Thoracic aorta (tissue), 2 donors: ENCODE results near the gene TENM3. TPM values are rescaled to one million over a fixed set of nuclear protein-coding genes. Genes with fewer than 3 reads are reported as not detected.

Experiments
- ATAC-seq: fragments of 150-250 bp; one replicate; pipeline ENCODE4 v1.8.0; 2017; ENCODE audit warnings: low read depth; ENCODE audit not compliant: insufficient number of reproducible peaks, low FRiP score
- DNase-seq: peaks from one replicate; pipeline ENCODE4 v3.0.0-alpha.2; 2020; ENCODE audit warnings: low spot score
- H3K27ac ChIP-seq, 2 donors: fragments of 200-600 bp; sonication (generic); 1 replicate in 1 of 2; 2 replicates in 1 of 2; pipeline ENCODE4 v1.5.1; 2016; ENCODE audit warnings: mild to moderate bottlenecking in 2 of 2, moderate library complexity in 2 of 2
- H3K27me3 ChIP-seq: fragments of 200-600 bp; sonication (generic); replicated peaks from 2 replicates; pipeline ENCODE4 v1.6.0; 2016; ENCODE audit warnings: mild to moderate bottlenecking; ENCODE audit not compliant: insufficient read depth
- H3K36me3 ChIP-seq: fragments of 200-600 bp; sonication (generic); one replicate; pipeline ENCODE4 v1.5.1; 2016
- H3K4me1 ChIP-seq, 2 donors: fragments of 200-600 bp; sonication (generic); 1 replicate in 1 of 2; 2 replicates in 1 of 2; pipeline versions ENCODE4 v1.5.1 to v1.6.0; 2016; ENCODE audit warnings: low read depth in 2 of 2, mild to moderate bottlenecking in 1 of 2; ENCODE audit not compliant: control insufficient read depth in 1 of 2
- H3K4me3 ChIP-seq: fragments of 200-600 bp; sonication (generic); 2 replicates; pipeline ENCODE4 v1.5.1; 2016; ENCODE audit warnings: mild to moderate bottlenecking
- H3K9me3 ChIP-seq: fragments of 200-600 bp; sonication (generic); 2 replicates; pipeline ENCODE4 v1.5.1; 2016
- CTCF ChIP-seq: fragments of 200-600 bp; sonication (generic); IDR thresholded peaks from one replicate; pipeline ENCODE4 v1.5.1; 2019; ENCODE audit warnings: antibody characterized with exemption
- total RNA-seq, 2 donors: library from RNA; depleted of rRNA; stranded (reverse); fragments of >200 nt; gene quantifications; one replicate each; pipeline versions ENCODE4 v1.1.0 to v1.2.3, GENCODE V29; 2016

Gene TENM3
- total RNA-seq, 2 donors from 2014 or later = 0.68 to 8.0 TPM

DNA sequence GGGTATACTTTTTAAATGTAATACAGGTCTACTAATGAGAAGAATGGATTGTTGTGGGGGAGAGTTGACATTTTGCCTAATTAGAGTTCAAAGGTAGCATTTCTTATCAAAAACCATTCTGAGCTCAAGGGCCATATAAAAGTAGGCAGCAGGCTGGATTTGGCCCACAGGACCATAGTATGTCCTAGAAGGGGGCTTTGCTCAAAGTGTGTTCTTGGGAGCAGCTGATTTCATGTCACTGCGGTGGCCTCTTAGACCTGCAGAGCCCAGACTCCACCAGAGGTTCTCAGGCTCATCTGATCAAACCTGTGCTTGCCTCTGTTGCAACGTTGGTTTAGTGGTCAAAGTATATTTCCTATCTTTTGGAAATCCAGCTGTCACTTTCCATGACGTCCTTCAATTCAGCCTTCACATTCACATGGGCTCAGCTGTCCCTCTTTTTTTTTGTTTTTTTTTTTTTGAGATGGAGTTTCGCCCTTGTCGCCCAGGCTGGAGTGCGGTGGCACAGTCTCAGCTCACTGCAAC, 34.6 kb upstream of the TENM3 start:
- H3K4me1 ChIP-seq = peaks cover 0 to 14% of the 10 kb centered on the region in 2 donors
- no peaks in the 10 kb centered on the region for H3K27me3 ChIP-seq
- TF ChIP-seq CTCF = no peak
- DNase-seq (no peak), ATAC-seq (no peak)
- H3K4me3 ChIP-seq = no peak overlapping the region
- H3K27ac ChIP-seq = no peak overlapping the region
- no peaks in the 10 kb centered on the region for H3K9me3 ChIP-seq
- no peaks in the 10 kb centered on the region for H3K36me3 ChIP-seq

DNA sequence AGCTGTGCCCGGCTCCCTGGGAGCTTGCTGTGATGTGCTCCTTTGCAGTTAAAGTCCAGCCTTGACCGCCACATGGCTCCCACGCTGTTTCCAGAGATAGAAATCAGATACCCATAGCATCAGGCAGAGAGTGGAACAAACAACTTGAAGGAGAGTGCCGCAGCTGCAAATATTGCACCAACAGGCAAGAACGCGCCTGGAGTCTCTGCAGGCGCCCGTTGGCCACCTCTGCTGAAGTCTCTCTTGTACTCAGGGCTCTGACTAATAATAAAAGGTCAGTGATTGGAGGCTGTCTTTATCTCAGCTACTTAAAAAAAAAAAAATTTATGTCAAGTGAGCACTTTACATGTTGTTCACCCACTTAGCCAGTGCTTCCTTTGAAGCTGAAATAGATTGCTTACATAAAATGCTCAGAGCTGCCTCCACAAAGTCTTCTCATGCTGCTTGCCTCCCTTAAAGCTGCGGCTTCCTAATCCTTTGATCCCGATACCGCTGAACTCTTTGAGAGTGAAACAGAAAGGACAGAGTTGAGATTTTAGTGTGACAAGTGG, 30.9 kb upstream of the TENM3 start:
- Histone ChIP-seq H3K9me3 (no peaks in the 10 kb centered on the region), H3K27ac (no peak overlapping the region), H3K4me3 (no peak overlapping the region), H3K27me3 (no peaks in the 10 kb centered on the region), H3K4me1 (peaks cover 0 to 8% of the 10 kb centered on the region in 2 donors), H3K36me3 (no peaks in the 10 kb centered on the region)
- no peak for TF ChIP-seq CTCF
- no peak for ATAC-seq
- DNase-seq = no peak

- H3K9me3 ChIP-seq = no peaks in the 10 kb centered on the region
- peaks cover 0 to 1% of the 10 kb centered on the region in 2 donors for H3K4me1 ChIP-seq
- ATAC-seq = no peak
- no peaks in the 10 kb centered on the region for H3K27me3 ChIP-seq
- TF ChIP-seq CTCF = no peak
- H3K4me3 ChIP-seq = no peak overlapping the region
- no peak for DNase-seq
- no peaks in the 10 kb centered on the region for H3K36me3 ChIP-seq
- H3K27ac ChIP-seq = no peak overlapping the region
Observed at GRCh38 chr4:182213004-182213403, 30.2 kb upstream of the TENM3 start.

DNA sequence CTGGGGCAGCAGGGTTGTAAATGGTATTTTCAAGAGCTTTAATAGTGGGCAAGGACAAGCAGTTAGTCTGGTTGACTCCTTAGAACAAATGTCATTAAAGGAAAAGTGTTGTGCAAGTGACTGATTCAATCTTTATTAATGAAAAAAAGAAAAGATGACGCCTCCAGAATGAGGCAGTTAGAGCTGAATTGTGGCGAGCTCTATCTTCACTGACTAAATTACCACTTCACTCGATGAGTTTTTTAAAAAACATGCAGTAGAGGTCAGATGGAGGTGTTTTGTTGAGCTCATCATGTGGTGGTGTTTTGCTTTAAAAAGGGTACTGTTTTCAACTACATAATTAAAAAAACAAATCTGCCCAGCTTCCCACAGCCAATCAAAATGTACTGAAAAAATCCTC, 28.1 kb upstream of the TENM3 start:
- no peak overlapping the region for H3K27ac ChIP-seq
- H3K9me3 ChIP-seq = no peaks in the 10 kb centered on the region
- no peaks in the 10 kb centered on the region for H3K36me3 ChIP-seq
- H3K27me3 ChIP-seq = no peaks in the 10 kb centered on the region
- ATAC-seq (no peak), DNase-seq (no peak)
- no peak for TF ChIP-seq CTCF
- H3K4me3 ChIP-seq = no peak overlapping the region
- no peaks in the 10 kb centered on the region for H3K4me1 ChIP-seq

DNA sequence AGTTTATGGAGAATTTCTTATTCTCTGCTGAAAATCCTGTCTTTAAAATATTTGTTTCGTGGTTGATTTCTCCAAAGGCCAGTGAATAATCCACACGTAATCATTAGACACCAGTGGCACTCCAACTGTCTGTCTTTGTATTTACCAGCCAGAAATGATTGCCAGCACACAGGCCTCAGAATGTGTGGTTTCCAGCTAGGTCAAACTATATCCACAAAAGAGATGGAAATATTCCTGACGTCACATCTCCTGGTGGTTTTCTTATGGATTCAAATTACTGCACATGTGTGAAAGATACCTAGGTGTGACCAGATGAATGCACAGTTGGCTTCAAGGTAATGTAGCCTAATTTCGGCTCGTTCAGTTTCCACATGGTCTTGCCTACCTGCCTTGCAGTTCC, 27.2 kb upstream of the TENM3 start:
- Histone ChIP-seq H3K4me1 (no peaks in the 10 kb centered on the region), H3K27ac (no peak overlapping the region), H3K9me3 (no peaks in the 10 kb centered on the region), H3K27me3 (no peaks in the 10 kb centered on the region), H3K36me3 (no peaks in the 10 kb centered on the region), H3K4me3 (no peak overlapping the region)
- no peak for TF ChIP-seq CTCF
- ATAC-seq (no peak), DNase-seq (no peak)
